Measurements from ENCODE around the gene MDH1.
"Not testable (repeated sequence)": the region's sequence is repeated elsewhere in the genome, so short reads cannot be mapped to it uniquely, and the experiment has no call there.

Gene MDH1

DNA sequence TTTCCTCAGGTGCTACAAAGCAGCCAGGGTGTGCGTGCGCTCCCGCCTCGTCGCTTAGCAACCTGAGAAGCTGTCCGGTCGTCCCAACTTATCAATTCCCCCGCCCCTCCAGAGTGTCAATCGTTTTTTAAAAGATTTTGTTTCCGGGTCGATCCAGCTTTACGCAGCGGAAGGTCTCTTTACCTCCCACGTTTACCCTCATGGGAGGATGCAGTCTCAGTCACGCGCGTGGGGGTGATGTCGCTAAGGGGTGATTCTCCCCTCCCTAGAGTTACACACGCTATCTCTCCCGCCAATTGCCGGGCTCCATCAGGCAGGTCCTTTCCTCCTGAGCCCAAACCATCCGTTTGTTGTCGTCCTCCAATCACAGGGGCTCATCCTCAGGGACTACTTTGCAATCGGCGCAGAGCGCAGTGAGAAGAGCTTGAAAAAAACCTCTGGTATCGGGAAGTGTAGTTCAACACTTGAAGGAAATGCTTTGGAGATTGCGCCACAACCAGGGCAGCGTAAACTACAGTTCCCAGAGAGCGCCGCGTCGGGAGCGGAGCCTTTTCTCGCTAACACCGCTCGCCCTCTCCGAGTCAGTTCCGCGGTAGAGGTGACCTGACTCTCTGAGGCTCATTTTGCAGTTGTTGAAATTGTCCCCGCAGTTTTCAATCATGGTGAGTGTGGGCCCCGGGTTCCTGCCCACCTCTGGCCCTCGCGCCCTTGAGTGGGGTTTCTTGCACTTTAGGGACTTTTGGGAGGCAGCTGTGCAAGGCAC lies at the start of gene MDH1, which contains the start of gene WDPCP:
TSS of gene MDH1 (plus strand) at position 579 of the 763 bp plus-strand sequence. CDS start at position 660, 81 bp downstream.
TSS of gene WDPCP (minus strand) at position 93 of the 763 bp plus-strand sequence. CDS start 206 bp downstream, outside the sequence.
- peak; percentile 73 to 100 (median 95) for DNase-seq

GRCh38 chr2:63539416-63540162 lies 49.2 kb upstream of the MDH1 start:
- no peak for DNase-seq

- DNase-seq, result no peak
Observed at GRCh38 chr2:63544017-63544627, 44.6 kb upstream of the MDH1 start.

DNA sequence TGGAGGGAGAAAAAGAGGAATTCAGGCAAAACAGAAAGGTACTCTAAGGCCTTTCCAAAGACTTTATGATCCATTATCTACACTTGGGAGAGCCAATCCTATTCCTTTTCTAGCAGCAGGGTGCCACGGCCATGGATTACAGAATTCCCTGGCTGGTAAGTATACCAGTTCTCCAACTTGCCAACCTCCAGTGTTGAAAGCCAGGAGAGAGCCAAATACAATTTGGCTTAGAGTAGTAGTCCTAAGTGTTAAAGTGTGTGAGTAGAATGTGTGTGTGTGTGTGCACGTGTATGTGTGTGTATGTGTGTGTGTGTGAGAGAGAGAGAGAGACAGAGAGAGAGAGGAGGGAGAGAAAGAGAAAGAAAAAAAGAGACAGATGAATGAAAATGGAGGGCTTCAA lies 43.7 kb upstream of the MDH1 start:
- no peak for DNase-seq

GRCh38 chr2:63553049-63553448 lies 35.7 kb upstream of the MDH1 start:
- DNase-seq, result peak in 8 of 56 donors; percentile 1 to 54 (median 4)

GRCh38 chr2:63555299-63555698 lies 33.5 kb upstream of the MDH1 start:
- DNase-seq, result no peak

DNA sequence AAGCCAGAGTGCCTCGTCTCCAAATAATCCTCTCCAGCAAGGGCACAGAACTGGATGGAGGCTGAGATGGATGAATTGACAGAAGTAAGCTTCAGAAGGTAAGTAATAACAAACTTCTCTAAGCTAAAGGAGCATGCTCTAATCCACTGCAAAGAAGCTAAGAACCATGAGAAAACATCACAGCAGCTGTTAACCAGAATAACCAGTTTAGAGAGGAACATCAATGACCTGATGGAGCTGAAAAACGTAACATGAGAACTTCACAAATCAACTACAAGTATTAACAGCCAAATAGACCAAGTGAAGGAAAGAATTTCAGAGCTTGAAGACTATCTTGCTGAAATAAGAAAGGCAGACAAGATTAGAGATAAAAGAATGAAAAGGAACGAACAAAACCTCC lies 32.8 kb upstream of the MDH1 start:
- no peak for DNase-seq

DNA sequence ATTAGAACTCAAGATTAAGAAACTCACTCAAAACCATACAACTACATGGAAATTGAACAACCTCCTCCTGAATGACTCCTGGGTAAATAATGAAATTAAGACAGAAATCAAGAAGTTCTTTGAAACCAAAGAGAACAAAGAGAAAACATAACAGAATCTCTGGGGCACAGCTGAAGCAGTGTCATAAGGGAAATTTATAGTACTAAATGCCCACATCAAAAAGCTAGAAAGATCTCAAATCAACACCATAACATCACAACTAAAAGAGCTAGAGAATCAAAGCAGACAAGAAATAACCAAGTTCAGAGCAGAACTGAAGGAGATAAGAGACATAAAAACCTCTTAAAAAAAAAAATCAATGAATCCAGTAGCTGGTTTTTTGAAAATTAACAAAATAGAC lies 30.9 kb upstream of the MDH1 start:
- not testable (repeated sequence) for DNase-seq

DNA sequence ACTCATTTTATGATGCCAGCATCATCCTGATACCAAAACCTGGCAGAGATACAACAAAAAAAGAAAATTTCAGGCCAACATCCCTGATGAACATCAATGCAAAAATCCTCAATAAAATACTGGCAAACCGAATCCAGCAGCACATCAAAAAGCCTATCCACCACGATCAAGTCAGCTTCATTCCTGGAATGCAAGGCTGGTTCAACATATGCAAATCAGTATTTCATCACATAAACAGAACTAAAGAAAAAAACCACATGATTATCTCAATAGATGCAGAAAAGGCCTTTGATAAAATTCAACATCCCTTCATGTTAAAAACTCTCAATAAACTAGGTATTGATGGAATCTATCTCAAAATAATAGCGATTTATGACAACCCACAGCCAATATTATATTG lies 29.8 kb upstream of the MDH1 start:
- DNase-seq, result not testable (repeated sequence)

GRCh38 chr2:63562751-63563150 lies 26.0 kb upstream of the MDH1 start:
- no peak for DNase-seq

GRCh38 chr2:63569740-63570139 lies 19.0 kb upstream of the MDH1 start:
- DNase-seq, result no peak

- DNase-seq, result no peak
Observed at GRCh38 chr2:63571291-63571690, 17.5 kb upstream of the MDH1 start.

- no peak for DNase-seq
Observed at GRCh38 chr2:63572001-63572400, 16.8 kb upstream of the MDH1 start.

DNA sequence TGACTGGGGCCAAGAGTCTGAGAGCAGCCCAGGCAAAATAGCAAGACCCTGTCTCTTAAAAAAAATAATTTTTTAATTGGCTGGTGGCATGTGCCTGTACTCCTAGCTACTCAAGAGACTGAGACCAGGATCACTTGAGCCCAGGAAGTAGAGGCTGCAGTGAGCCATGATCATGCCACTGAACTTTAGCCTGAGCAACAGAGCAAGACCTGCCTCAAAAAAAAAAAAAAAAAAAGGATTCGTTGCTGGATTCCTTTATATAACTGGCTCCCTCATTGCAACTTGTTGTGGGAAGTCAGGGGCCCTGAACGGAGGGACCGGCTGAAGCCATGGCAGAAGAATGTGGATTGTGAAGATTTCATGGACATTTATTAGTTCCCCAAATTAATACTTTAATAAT lies 15.7 kb upstream of the MDH1 start:
- DNase-seq, result not testable (repeated sequence)

- DNase-seq, result not testable (repeated sequence)
Observed at GRCh38 chr2:63573726-63574345, 14.9 kb upstream of the MDH1 start.

GRCh38 chr2:63576546-63576945 lies 12.2 kb upstream of the MDH1 start:
- no peak for DNase-seq

- no peak for DNase-seq
Observed at GRCh38 chr2:63578767-63579166, 10.0 kb upstream of the MDH1 start.

DNA sequence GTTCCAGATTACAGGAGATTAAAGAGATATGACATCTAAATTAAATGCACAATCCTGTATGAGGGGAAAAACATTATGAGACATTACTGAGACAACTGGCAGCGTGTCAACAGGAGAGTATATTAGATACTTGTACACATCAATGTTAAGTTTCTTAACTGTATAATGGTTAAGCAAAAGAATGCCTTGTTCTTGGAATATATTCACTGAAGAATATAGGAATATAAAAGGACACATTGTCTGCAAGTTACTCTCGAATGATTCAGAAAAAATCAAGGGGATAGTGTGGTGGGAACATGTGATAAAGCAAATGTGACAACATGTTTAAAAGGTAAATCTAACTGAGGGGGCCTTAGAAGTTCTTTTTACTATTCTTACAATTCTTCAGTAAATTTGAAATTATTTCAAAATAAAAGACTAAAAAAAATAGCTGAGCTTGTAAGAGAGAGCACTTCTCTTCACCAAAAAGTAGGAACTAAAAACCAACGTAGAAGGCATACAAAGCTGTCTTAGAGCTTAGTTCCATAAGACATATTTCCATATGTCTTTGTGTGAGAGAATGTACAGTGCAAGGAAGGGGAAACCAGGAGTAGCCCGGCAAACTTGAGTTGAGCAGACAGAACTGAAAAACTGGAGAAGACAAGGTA lies 8.0 kb upstream of the MDH1 start:
- DNase-seq, result no peak

- DNase-seq, result peak in 9 of 56 donors; percentile 1 to 41 (median 3)
Observed at GRCh38 chr2:63581298-63581961, 7.3 kb upstream of the MDH1 start.

DNA sequence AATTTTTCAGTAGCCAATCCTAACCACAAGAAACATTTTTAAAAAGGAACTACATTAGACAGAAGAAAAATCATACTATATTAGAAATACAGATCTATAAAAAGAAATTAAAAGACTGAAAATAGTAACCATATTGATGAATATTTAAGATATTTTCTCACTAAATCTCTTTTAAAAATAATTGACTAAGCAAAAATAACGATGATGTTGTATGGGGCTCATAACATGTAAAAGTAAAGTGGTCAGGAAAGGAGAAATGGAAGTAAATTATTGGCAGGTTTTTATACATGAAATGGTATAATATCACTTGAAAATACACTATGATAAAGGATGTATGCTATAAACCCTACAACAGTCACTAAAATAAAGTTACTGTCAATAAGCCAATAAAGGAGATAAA lies 5.9 kb upstream of the MDH1 start:
- DNase-seq, result no peak

Data from nucleus accumbens (tissue), 56 donors.